B cell (primary cell): ENCODE measurements around the gene TMEM132E.

Source experiments
- EZH2 ChIP-seq: IDR thresholded peaks from 2 replicates; pipeline ENCODE4 v1.6.1; 2012; ENCODE audit warnings: borderline replicate concordance, low read depth, mild to moderate bottlenecking, moderate library complexity, low read length; ENCODE audit not compliant: insufficient read depth, poor library complexity, severe bottlenecking
- TF ChIP-seq, protein P1 (sequence below): fragments of 200-600 bp; IDR thresholded peaks from one replicate; pipeline ENCODE4 v1.8.0; 2022; ENCODE audit warnings: antibody characterized with exemption, mild to moderate bottlenecking

DNA sequence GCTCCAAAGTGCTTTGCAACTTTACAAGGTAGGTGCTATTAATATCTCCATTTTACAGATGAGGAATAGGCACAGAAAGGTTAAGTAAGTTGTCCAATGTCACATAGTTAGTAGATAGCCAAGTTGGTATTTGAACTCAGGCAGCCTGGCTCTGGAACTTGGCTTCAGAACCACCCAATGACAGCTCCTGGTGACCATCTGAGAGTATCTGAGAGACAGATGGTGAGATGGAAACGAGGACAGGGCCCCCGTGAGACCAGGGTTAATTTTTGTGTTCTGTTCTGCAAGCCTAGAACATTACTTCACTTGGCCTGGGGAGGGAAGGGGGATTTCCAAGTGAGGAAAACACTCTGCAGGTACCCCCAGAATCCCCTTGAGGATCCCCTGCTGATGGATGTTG is 9.8 kb upstream of the TMEM132E start:
- TF ChIP-seq, protein P1, sequence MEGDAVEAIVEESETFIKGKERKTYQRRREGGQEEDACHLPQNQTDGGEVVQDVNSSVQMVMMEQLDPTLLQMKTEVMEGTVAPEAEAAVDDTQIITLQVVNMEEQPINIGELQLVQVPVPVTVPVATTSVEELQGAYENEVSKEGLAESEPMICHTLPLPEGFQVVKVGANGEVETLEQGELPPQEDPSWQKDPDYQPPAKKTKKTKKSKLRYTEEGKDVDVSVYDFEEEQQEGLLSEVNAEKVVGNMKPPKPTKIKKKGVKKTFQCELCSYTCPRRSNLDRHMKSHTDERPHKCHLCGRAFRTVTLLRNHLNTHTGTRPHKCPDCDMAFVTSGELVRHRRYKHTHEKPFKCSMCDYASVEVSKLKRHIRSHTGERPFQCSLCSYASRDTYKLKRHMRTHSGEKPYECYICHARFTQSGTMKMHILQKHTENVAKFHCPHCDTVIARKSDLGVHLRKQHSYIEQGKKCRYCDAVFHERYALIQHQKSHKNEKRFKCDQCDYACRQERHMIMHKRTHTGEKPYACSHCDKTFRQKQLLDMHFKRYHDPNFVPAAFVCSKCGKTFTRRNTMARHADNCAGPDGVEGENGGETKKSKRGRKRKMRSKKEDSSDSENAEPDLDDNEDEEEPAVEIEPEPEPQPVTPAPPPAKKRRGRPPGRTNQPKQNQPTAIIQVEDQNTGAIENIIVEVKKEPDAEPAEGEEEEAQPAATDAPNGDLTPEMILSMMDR = no peak
- TF ChIP-seq EZH2 = no peak
